H1 (cell line): ENCODE results near the gene TTLL1. TPM values are rescaled to one million over a fixed set of nuclear protein-coding genes. Genes with fewer than 3 reads are reported as not detected.

Experiments used
- CHD2 ChIP-seq: IDR thresholded peaks from 2 replicates; pipeline ENCODE4 v1.6.1; 2012; ENCODE audit warnings: low read length, improper control_type of control experiment
- CHD7 ChIP-seq: fragments of 300-600 bp; sonication (generic); IDR thresholded peaks from 2 replicates; pipeline ENCODE4 v1.7.1; 2012; ENCODE audit warnings: low read length, moderate library complexity, mild to moderate bottlenecking, inconsistent platforms; ENCODE audit not compliant: insufficient replicate concordance
- CTBP2 ChIP-seq: IDR thresholded peaks from 2 replicates; pipeline ENCODE4 v1.7.0; 2011; ENCODE audit warnings: borderline replicate concordance, mild to moderate bottlenecking, moderate library complexity, mixed read lengths, low read length; ENCODE audit not compliant: insufficient read depth, insufficient read length
- HDAC2 ChIP-seq, 2 experiments: fragments of 300-600 bp in 1 of 2; sonication (generic) in 1 of 2; IDR thresholded peaks; 2 replicates each; pipeline ENCODE4 v1.6.1; 2011 to 2012; ENCODE audit warnings: low read depth in 2 of 2, low read length in 2 of 2, mild to moderate bottlenecking in 2 of 2, moderate library complexity in 2 of 2, borderline replicate concordance in 1 of 2, inconsistent platforms in 1 of 2
- NANOG ChIP-seq: IDR thresholded peaks from 2 replicates; pipeline ENCODE4 v1.6.1; 2011; ENCODE audit warnings: low read length, low read depth, mild to moderate bottlenecking, inconsistent platforms; ENCODE audit not compliant: insufficient read depth, poor library complexity, severe bottlenecking
- SP2 ChIP-seq: IDR thresholded peaks from 2 replicates; pipeline ENCODE4 v1.6.1; 2012; ENCODE audit warnings: mild to moderate bottlenecking, low read length, inconsistent platforms
- TAF7 ChIP-seq: optimal IDR thresholded peaks from 2 replicates; pipeline ENCODE3; 2011; ENCODE audit warnings: low read depth, mild to moderate bottlenecking, inconsistent platforms, low read length, moderate library complexity, borderline replicate concordance
- polyA plus RNA-seq, 7 experiments: library from polyadenylated mRNA; depleted of rRNA in 3 of 7; stranded (reverse) in 5 of 7; unstranded in 2 of 7; fragments of >200 nt in 5 of 7; fragments of 200-250 nt in 2 of 7; gene quantifications; 1 replicate in 5 of 7; 2 replicates in 1 of 7; 4 replicates in 1 of 7; pipeline versions ENCODE4 v1.2.1 to v1.2.3, GENCODE V29; 2011 to 2013; ENCODE audit warnings: missing spikeins in 2 of 7, mixed read lengths in 2 of 7
- total RNA-seq: library from RNA; stranded (reverse); fragmentation: NEBNext Ultra II Directional; extraction: Animal tissue kit (Norgen Biotek cat#: 25700); gene quantifications from 2 replicates; pipeline ENCODE4 v1.2.1, GENCODE V29; 2021

TTLL1 gene
- total and polyA plus RNA-seq, 2 of the 8 experiments (the other 6 are each of a cell fraction or from before 2014, with no cell fraction given), result 5.0 to 13.8 TPM

GRCh38 chr22:43047605-43048004, 41.6 kb downstream of the TTLL1 start (continued):
- no peak for TF ChIP-seq CHD7
- no peak for TF ChIP-seq SP2
- TF ChIP-seq NANOG, result no peak
- TF ChIP-seq CTBP2, result no peak
- TF ChIP-seq HDAC2 (IDR thresholded peaks at IDR 0.05; ENCODE audit: borderline replicate concordance in 1 of 2, low read depth in 2 of 2, low read length in 2 of 2), result no peak
- no peak for TF ChIP-seq CHD2
- TF ChIP-seq TAF7, result no peak
- TF ChIP-seq, all 59 proteins: peak for 0
